ENCODE results near the gene HOXD8. TPM values are rescaled to one million over a fixed set of nuclear protein-coding genes. Genes with fewer than 3 reads are reported as not detected.

HOXD8 gene
- total RNA-seq, 1 donor = 3.3 TPM

DNA sequence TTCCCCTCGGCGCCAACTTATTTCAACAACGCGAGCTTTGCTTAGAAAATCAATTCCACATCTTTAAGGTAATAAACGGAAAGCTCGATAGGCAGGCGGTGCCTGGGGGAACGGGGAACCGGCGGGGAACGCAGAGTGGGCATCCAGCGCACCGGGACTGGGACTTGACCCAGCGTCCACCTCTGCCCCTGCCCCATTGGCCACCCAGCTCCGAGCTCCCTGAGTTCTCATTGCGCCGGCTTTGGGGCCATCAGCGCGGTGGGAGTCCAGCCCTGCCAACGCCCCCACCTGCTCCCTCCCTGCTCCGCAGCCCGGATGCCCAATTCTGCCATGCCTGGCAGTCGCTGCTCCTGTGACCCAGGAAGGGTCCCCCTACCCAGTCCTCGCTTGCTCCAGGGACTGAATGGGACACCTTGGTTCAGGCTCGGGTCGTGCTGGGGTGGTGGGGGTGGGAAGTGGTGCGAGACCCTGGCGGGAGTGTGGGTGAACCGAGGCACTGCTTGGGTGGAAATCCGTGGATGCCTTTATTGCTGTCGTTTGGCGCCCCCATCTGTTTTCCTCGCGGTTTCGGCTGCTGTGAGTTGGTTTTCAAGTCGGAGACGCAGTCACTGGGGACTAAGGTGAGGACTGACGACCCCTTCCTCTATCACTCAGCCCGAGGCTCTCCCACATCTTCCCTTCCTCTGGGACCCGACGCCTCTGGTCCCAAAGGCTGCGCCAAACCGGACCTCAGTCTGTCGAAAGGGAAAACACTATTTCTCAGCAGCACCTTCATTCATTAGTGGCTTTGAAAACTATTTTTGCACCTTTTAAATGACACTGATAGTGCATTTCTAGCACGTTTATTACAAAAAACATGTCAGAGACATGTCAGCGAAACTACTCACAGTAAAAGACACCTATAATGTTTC lies 43.4 kb upstream of the HOXD8 start:
- Histone ChIP-seq H3K27me3 (ENCODE audit: insufficient read depth, low read length) (peaks cover 100% of the 10 kb centered on the region), H3K27ac (ENCODE audit: low read depth, low read length) (no peak overlapping the region), H3K9me3 (ENCODE audit: low read depth, low read length) (no peaks in the 10 kb centered on the region), H4K20me1 (ENCODE audit: insufficient read depth, low read length) (no peaks in the 10 kb centered on the region), H3K4me1 (ENCODE audit: insufficient read depth, low read length) (no peaks in the 10 kb centered on the region), H3K36me3 (ENCODE audit: insufficient read depth, low read length) (no peaks in the 10 kb centered on the region), H3K79me2 (ENCODE audit: insufficient read depth, low read length) (no peaks in the 10 kb centered on the region), H3K4me3 (ENCODE audit: insufficient read depth, low read length) (no peak overlapping the region), H2AFZ (ENCODE audit: low read length) (no peak overlapping the region), H3K4me2 (ENCODE audit: insufficient read depth, low read length) (no peak overlapping the region)
- DNase-seq (ENCODE audit: insufficient read length, low spot score, missing footprints) = peak; percentile 87
- TF ChIP-seq, protein P1, sequence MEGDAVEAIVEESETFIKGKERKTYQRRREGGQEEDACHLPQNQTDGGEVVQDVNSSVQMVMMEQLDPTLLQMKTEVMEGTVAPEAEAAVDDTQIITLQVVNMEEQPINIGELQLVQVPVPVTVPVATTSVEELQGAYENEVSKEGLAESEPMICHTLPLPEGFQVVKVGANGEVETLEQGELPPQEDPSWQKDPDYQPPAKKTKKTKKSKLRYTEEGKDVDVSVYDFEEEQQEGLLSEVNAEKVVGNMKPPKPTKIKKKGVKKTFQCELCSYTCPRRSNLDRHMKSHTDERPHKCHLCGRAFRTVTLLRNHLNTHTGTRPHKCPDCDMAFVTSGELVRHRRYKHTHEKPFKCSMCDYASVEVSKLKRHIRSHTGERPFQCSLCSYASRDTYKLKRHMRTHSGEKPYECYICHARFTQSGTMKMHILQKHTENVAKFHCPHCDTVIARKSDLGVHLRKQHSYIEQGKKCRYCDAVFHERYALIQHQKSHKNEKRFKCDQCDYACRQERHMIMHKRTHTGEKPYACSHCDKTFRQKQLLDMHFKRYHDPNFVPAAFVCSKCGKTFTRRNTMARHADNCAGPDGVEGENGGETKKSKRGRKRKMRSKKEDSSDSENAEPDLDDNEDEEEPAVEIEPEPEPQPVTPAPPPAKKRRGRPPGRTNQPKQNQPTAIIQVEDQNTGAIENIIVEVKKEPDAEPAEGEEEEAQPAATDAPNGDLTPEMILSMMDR (IDR thresholded peaks at IDR 0.05; ENCODE audit: extremely low read depth, low read depth, low read length) = peak; percentile 47

DNA sequence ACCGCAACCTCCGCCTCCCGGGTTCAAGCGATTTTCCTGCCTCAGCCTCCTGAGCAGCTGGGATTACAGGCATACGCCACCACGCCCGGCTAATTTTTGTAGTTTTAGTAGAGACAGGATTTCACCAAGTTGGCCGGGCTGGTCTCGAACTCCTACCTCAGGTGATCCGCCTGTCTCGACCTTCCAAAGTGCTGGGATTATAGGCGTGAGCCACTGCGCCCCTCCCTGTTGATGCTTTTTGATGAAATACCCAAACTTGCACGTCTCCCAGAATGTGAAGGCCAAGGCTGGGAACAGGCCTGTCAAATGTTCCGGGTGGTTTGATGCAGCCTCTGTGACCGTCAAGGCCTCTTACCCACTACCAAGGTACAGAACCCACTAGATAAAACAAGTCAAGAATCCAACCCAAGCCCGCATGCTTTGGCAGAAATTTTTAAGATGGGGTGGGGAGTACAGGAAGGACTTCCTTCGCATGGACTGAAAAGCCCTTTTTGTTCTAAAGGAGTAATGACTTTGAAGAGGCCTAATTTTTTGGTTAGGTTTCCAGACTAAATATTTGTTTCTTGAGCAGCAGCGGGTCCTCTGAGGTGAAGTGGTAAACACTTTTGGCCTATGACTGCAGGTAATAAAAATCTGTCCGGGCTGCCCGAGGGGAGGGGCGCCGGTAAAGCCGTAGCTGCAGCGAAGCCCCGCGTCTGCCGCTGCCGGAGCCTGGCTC lies 42.0 kb upstream of the HOXD8 start:
- peaks cover 98% of the 10 kb centered on the region for H3K27me3 ChIP-seq (ENCODE audit: insufficient read depth, low read length)
- no peaks in the 10 kb centered on the region for H3K4me1 ChIP-seq (ENCODE audit: insufficient read depth, low read length)
- H3K9me3 ChIP-seq (ENCODE audit: low read depth, low read length) = no peaks in the 10 kb centered on the region
- peak overlapping the region; percentile 70 for H3K4me2 ChIP-seq (ENCODE audit: insufficient read depth, low read length)
- TF ChIP-seq, protein P1 (IDR thresholded peaks at IDR 0.05; ENCODE audit: extremely low read depth, low read depth, low read length) = no peak
- DNase-seq (ENCODE audit: insufficient read length, low spot score, missing footprints) = peak; percentile 38
- no peak overlapping the region for H3K27ac ChIP-seq (ENCODE audit: low read depth, low read length)
- H3K4me3 ChIP-seq (ENCODE audit: insufficient read depth, low read length) = peak overlapping the region; percentile 54
- peak overlapping the region; percentile 74 for H2AFZ ChIP-seq (ENCODE audit: low read length)
- H4K20me1 ChIP-seq (ENCODE audit: insufficient read depth, low read length) = no peaks in the 10 kb centered on the region
- no peaks in the 10 kb centered on the region for H3K79me2 ChIP-seq (ENCODE audit: insufficient read depth, low read length)
- no peaks in the 10 kb centered on the region for H3K36me3 ChIP-seq (ENCODE audit: insufficient read depth, low read length)

DNA sequence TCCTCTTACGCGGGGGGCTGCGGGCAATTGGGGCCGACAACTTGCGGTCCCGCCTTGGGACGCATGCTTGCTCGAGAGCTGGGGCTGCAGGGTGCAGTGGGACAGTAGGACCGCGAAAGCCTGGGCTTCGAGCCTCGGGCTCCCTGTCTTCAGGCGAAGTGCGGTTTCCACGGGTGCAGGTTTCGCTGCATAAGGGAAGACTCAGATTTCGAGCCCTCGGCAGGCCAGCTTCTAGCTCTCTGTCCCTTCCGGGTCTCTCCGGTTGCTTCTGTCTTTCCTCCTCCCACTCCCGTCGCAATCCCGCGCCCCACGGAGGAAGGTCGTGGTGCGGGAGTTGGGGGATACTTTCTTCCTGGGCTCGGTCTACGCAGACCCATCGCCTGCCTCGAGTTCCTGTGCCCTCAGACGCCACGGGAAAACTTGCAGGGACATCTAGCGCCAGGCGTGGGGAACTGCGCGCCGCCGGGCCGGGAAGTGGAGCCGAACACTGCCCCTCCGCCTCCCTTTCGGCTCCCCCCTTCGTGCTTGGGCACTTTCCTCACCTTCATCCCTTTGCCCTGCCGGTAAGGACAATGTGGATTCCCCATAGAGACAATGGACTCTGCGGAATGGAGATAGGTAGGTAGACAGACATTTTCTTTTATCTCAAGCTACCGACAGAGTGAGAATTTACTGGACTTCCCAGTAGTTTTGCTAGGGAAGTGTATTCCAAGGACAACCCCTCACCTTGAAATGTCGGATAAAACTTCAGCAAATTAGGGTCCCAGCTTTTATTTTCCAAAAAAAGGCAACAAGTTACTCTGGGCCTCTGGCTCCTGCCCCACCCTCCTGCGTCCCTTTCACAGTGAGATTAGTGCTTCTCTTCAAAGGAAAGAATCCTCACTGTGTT lies 41.2 kb upstream of the HOXD8 start:
- Histone ChIP-seq H3K36me3 (ENCODE audit: insufficient read depth, low read length) (no peaks in the 10 kb centered on the region), H3K4me2 (ENCODE audit: insufficient read depth, low read length) (peak overlapping the region; percentile 70), H4K20me1 (ENCODE audit: insufficient read depth, low read length) (no peaks in the 10 kb centered on the region), H3K4me3 (ENCODE audit: insufficient read depth, low read length) (peak overlapping the region; percentile 54), H3K4me1 (ENCODE audit: insufficient read depth, low read length) (no peaks in the 10 kb centered on the region), H3K27me3 (ENCODE audit: insufficient read depth, low read length) (peaks cover 97% of the 10 kb centered on the region), H3K9me3 (ENCODE audit: low read depth, low read length) (no peaks in the 10 kb centered on the region), H3K27ac (ENCODE audit: low read depth, low read length) (no peak overlapping the region), H2AFZ (ENCODE audit: low read length) (peak overlapping the region; percentile 74), H3K79me2 (ENCODE audit: insufficient read depth, low read length) (no peaks in the 10 kb centered on the region)
- peak; percentile 98 for DNase-seq (ENCODE audit: insufficient read length, low spot score, missing footprints)
- TF ChIP-seq, protein P1 (IDR thresholded peaks at IDR 0.05; ENCODE audit: extremely low read depth, low read depth, low read length) = peak; percentile 67
